Eye (tissue), 1 donor: ENCODE measurements around the gene SLC6A11.
A peak's percentile ranks its signal among the peaks of the same experiment; 100 is the strongest.

Experiments
- DNase-seq: peaks from one replicate; pipeline ENCODE4 v3.0.0-alpha.2; 2015

SLC6A11 gene

GRCh38 chr3:10957976-10958749 lies 142.1 kb downstream of the SLC6A11 start:
- DNase-seq, result peak; percentile 53

- DNase-seq, result no peak
These were observed 144.2 kb downstream of the SLC6A11 start for GRCh38 chr3:10960255-10960654.

- DNase-seq, result peak; percentile 83
These were observed 145.9 kb downstream of the SLC6A11 start for GRCh38 chr3:10961921-10962320.

- peak; percentile 72 for DNase-seq
These were observed 146.5 kb downstream of the SLC6A11 start for GRCh38 chr3:10962481-10963036.

- peak; percentile 85 for DNase-seq
These were observed 148.6 kb downstream of the SLC6A11 start for GRCh38 chr3:10964537-10965167.

GRCh38 chr3:10968401-10968800 lies 152.4 kb downstream of the SLC6A11 start:
- DNase-seq, result peak; percentile 84

GRCh38 chr3:10970306-10970960 lies 154.4 kb downstream of the SLC6A11 start:
- no peak for DNase-seq

- DNase-seq, result no peak
These were observed 156.2 kb downstream of the SLC6A11 start for GRCh38 chr3:10972072-10972782.

GRCh38 chr3:10973046-10973595 lies 157.1 kb downstream of the SLC6A11 start:
- DNase-seq, result no peak

- DNase-seq, result no peak
These were observed 158.1 kb downstream of the SLC6A11 start for GRCh38 chr3:10974131-10974530.

- no peak for DNase-seq
These were observed 158.8 kb downstream of the SLC6A11 start for GRCh38 chr3:10974746-10975375.

- no peak for DNase-seq
These were observed 159.7 kb downstream of the SLC6A11 start for GRCh38 chr3:10975695-10976234.

- DNase-seq, result no peak
These were observed 160.7 kb downstream of the SLC6A11 start for GRCh38 chr3:10976770-10977169.

GRCh38 chr3:10977892-10978510 lies 162.0 kb downstream of the SLC6A11 start:
- peak; percentile 71 for DNase-seq

- no peak for DNase-seq
These were observed 162.9 kb downstream of the SLC6A11 start for GRCh38 chr3:10978956-10979355.

GRCh38 chr3:10980312-10980711 lies 164.3 kb downstream of the SLC6A11 start:
- no peak for DNase-seq

- no peak for DNase-seq
These were observed 165.0 kb downstream of the SLC6A11 start for GRCh38 chr3:10981031-10981430.

GRCh38 chr3:10981961-10982360 lies 165.9 kb downstream of the SLC6A11 start:
- no peak for DNase-seq

- DNase-seq, result no peak
These were observed 166.8 kb downstream of the SLC6A11 start for GRCh38 chr3:10982782-10983181.

- peak; percentile 78 for DNase-seq
These were observed 167.3 kb downstream of the SLC6A11 start for GRCh38 chr3:10983219-10983916.
